GM12878 (cell line): ENCODE measurements around the gene TACSTD2. TPM values are rescaled to one million over a fixed set of nuclear protein-coding genes. Genes with fewer than 3 reads are reported as not detected.

Experiments used
- ATF2 ChIP-seq: IDR thresholded peaks from 2 replicates; pipeline ENCODE4 v1.6.1; 2012; ENCODE audit warnings: low read length, inconsistent platforms
- ATF3 ChIP-seq: IDR thresholded peaks from 2 replicates; pipeline ENCODE4 v1.6.1; 2011; ENCODE audit warnings: low read depth, mild to moderate bottlenecking, low read length, moderate library complexity, borderline replicate concordance; ENCODE audit errors: extremely low read depth
- ATF7 ChIP-seq: fragments of 450-650 bp; IDR thresholded peaks from 2 replicates; pipeline ENCODE4 v1.6.1; 2016; ENCODE audit warnings: low read depth, mild to moderate bottlenecking
- BCL3 ChIP-seq: IDR thresholded peaks from 2 replicates; pipeline ENCODE4 v1.6.1; 2011; ENCODE audit warnings: borderline replicate concordance, low read depth, mild to moderate bottlenecking, moderate library complexity, low read length; ENCODE audit not compliant: insufficient read depth, poor library complexity, severe bottlenecking
- CBFB ChIP-seq: IDR thresholded peaks from 2 replicates; pipeline ENCODE4 v1.6.1; 2016; ENCODE audit warnings: antibody characterized with exemption, low read depth
- CHD2 ChIP-seq: IDR thresholded peaks from 2 replicates; pipeline ENCODE4 v1.6.1; 2011; ENCODE audit warnings: low read depth, low read length, improper control_type of control experiment, borderline replicate concordance
- ETV6 ChIP-seq, 2 experiments: fragments of 450-650 bp in 1 of 2; IDR thresholded peaks in 1 of 2; conservative IDR thresholded peaks in 1 of 2; 2 replicates each; pipeline ENCODE4 v1.6.1; 2014; ENCODE audit warnings: antibody characterized with exemption in 1 of 2, borderline replicate concordance in 1 of 2, low read depth in 1 of 2, mild to moderate bottlenecking in 1 of 2, moderate library complexity in 1 of 2
- GABPA ChIP-seq: IDR thresholded peaks from 2 replicates; pipeline ENCODE4 v1.6.1; 2014; ENCODE audit warnings: antibody characterized with exemption, low read depth, mild to moderate bottlenecking, inconsistent platforms
- HCFC1 ChIP-seq: fragments of 150-350 bp; IDR thresholded peaks from 2 replicates; pipeline ENCODE4 v1.6.1; 2014; ENCODE audit warnings: low read length
- MEF2B ChIP-seq: fragments of 450-650 bp; IDR thresholded peaks from 2 replicates; pipeline ENCODE4 v1.6.1; 2018; ENCODE audit warnings: mild to moderate bottlenecking, moderate library complexity; ENCODE audit not compliant: partially characterized antibody, poor library complexity, severe bottlenecking
- NFIC ChIP-seq: IDR thresholded peaks from 2 replicates; pipeline ENCODE4 v1.6.1; 2012; ENCODE audit warnings: low read depth, mild to moderate bottlenecking, inconsistent platforms, low read length, moderate library complexity
- NFXL1 ChIP-seq: fragments of 450-650 bp; IDR thresholded peaks from 2 replicates; pipeline ENCODE4 v1.6.1; 2017; ENCODE audit warnings: antibody characterized with exemption, mild to moderate bottlenecking, borderline replicate concordance
- NFYB ChIP-seq: IDR thresholded peaks from 2 replicates; pipeline ENCODE4 v1.6.1; 2011; ENCODE audit warnings: low read depth, mild to moderate bottlenecking, low read length, improper control_type of control experiment, moderate library complexity; ENCODE audit not compliant: insufficient read depth
- PAX8 ChIP-seq: fragments of 450-650 bp; IDR thresholded peaks from 2 replicates; pipeline ENCODE4 v1.6.1; 2017; ENCODE audit warnings: mild to moderate bottlenecking, moderate library complexity
- PKNOX1 ChIP-seq: fragments of 450-650 bp; IDR thresholded peaks from 2 replicates; pipeline ENCODE4 v1.6.1; 2016; ENCODE audit warnings: mild to moderate bottlenecking
- PML ChIP-seq: IDR thresholded peaks from 2 replicates; pipeline ENCODE4 v1.6.1; 2012; ENCODE audit warnings: low read length, inconsistent platforms
- POLR2AphosphoS5 ChIP-seq: IDR thresholded peaks from 2 replicates; pipeline ENCODE4 v1.6.1; 2011; ENCODE audit warnings: mild to moderate bottlenecking, low read length, inconsistent platforms
- POU2F2 ChIP-seq: IDR thresholded peaks from 3 replicates; pipeline ENCODE4 v1.6.1; 2011; ENCODE audit warnings: low read depth, mild to moderate bottlenecking, low read length, borderline replicate concordance
- RAD21 ChIP-seq: IDR thresholded peaks from 2 replicates; pipeline ENCODE4 v1.6.1; 2011; ENCODE audit warnings: mild to moderate bottlenecking, low read depth, low read length, moderate library complexity; ENCODE audit not compliant: insufficient read depth
- SMAD1 ChIP-seq: fragments of 450-650 bp; IDR thresholded peaks from 2 replicates; pipeline ENCODE4 v1.6.1; 2018; ENCODE audit warnings: mild to moderate bottlenecking, low read depth; ENCODE audit not compliant: partially characterized antibody
- STAT1 ChIP-seq: fragments of 450-650 bp; conservative IDR thresholded peaks from 2 replicates; pipeline ENCODE4 v1.6.1; 2014; ENCODE audit warnings: antibody characterized with exemption, mild to moderate bottlenecking
- SUZ12 ChIP-seq: fragments of 200-600 bp; sonication (generic); IDR thresholded peaks from one replicate; pipeline ENCODE4 v1.6.1; 2018; ENCODE audit warnings: antibody characterized with exemption, mild to moderate bottlenecking; ENCODE audit not compliant: unreplicated experiment
- TAF1 ChIP-seq: IDR thresholded peaks from 2 replicates; pipeline ENCODE4 v1.6.1; 2011; ENCODE audit warnings: mild to moderate bottlenecking, low read depth, low read length, borderline replicate concordance
- ZSCAN29 ChIP-seq: fragments of 450-650 bp; IDR thresholded peaks from 2 replicates; pipeline ENCODE4 v1.6.1; 2017; ENCODE audit warnings: mild to moderate bottlenecking, moderate library complexity
- polyA plus RNA-seq, 11 experiments: library from polyadenylated mRNA; depleted of rRNA in 4 of 11; unstranded in 6 of 11; stranded (reverse) in 5 of 11; fragments of >200 nt; fragmentation: Nextera tagmentation in 4 of 11; fragmentation: Illumina TruSeq in 1 of 11; extraction: Ambion mirVana in 4 of 11; extraction: Trizol in 1 of 11; gene quantifications; 1 replicate in 1 of 11; 2 replicates in 10 of 11; pipeline versions ENCODE4 v1.2.1 to v1.2.3, GENCODE V29; 2011 to 2016; ENCODE audit warnings: inconsistent platforms in 2 of 11, missing spikeins in 2 of 11, low read depth in 1 of 11
- total RNA-seq, 4 experiments: library from RNA; depleted of rRNA in 3 of 4; stranded (reverse); fragments of >200 nt in 3 of 4; fragmentation: Illumina TruSeq in 1 of 4; extraction: Trizol in 1 of 4; gene quantifications; 2 replicates each; pipeline versions ENCODE4 v1.2.1 to v1.2.3, GENCODE V29; 2013 to 2021

The TACSTD2 gene
- total and polyA plus RNA-seq, 10 of the 15 experiments (the other 5 are each of a cell fraction or from before 2014, with no cell fraction given) = 0.56 to 9.4 (median 3.7) TPM

- TF ChIP-seq TAF1 (no peak), NFXL1 (no peak), MEF2B (no peak), SUZ12 (no peak), PML (no peak; the same call in 1 of the 2 replicates), ZSCAN29 (peak; percentile 78; the same call in 1 of the 2 replicates), POU2F2 (no peak), SMAD1 (no peak), NFIC (no peak), HCFC1 (no peak), ATF2 (no peak), ATF7 (no peak), ETV6 (conservative IDR thresholded peaks at IDR 0.05 in 1 of 2, IDR thresholded peaks at IDR 0.05 in 1 of 2; ENCODE audit: borderline replicate concordance in 1 of 2, low read depth in 1 of 2) (no peak), CBFB (0 out of 2 replicates have a peak, but pooled peaks have one; percentile 5), BCL3 (peak; percentile 17), PAX8 (no peak), PKNOX1 (peak; percentile 36; the same call in 1 of the 2 replicates), POLR2AphosphoS5 (0 out of 2 replicates have a peak, but pooled peaks have one; percentile 23), STAT1 (no peak), ATF3 (no peak), CHD2 (no peak), NFYB (no peak), RAD21 (no peak), GABPA (no peak)
Measured at GRCh38 chr1:58545591-58546519, 31.2 kb downstream of the TACSTD2 start (continued).
